Activated naive CD4-positive, alpha-beta T cell treated with anti-CD3 and anti-CD28 coated beads for 36 hours (primary cell): ENCODE results near the gene MDN1. TPM values are rescaled to one million over a fixed set of nuclear protein-coding genes. Genes with fewer than 3 reads are reported as not detected.
"Not testable (repeated sequence)": the region's sequence is repeated elsewhere in the genome, so short reads cannot be mapped to it uniquely, and the experiment has no call there.

ENCODE experiments used
- CTCF ChIA-PET: fragments of 350-600 bp; sonication (Branson Sonifier 250); formaldehyde crosslinking; loops from one replicate; lab custom pipeline; 2021; ENCODE audit warnings: antibody characterized with exemption; lab: Charles Lee
- DNase-seq: peaks from one replicate; pipeline ENCODE4 v3.0.0-alpha.2; 2020
- H3K27ac Mint-ChIP-seq: one replicate; pipeline ENCODE4 v1.8.0; 2021; ENCODE audit warnings: mild to moderate bottlenecking, mixed read lengths
- H3K27me3 Mint-ChIP-seq: one replicate; pipeline ENCODE4 v1.8.0; 2021; ENCODE audit warnings: low read depth, mixed read lengths
- H3K36me3 Mint-ChIP-seq: one replicate; pipeline ENCODE4 v1.8.0; 2021; ENCODE audit warnings: low read depth, mixed read lengths
- H3K4me1 Mint-ChIP-seq: one replicate; pipeline ENCODE4 v1.8.0; 2021; ENCODE audit warnings: low read depth, mixed read lengths
- H3K4me3 Mint-ChIP-seq: one replicate; pipeline ENCODE4 v1.8.0; 2021; ENCODE audit warnings: mild to moderate bottlenecking, moderate library complexity, mixed read lengths
- H3K9me3 Mint-ChIP-seq: one replicate; pipeline ENCODE4 v1.8.0; 2021; ENCODE audit warnings: mixed read lengths
- intact Hi-C: fragments of 100-400 bp; cut with micrococcal nuclease; formaldehyde crosslinking; loops from one replicate; pipeline ENCODE4 v1.15.1; 2023
- total RNA-seq, 2 experiments: library from RNA; stranded (reverse); gene quantifications; one replicate each; pipeline ENCODE4 v1.2.3, GENCODE V29; 2021

MDN1 gene
- total RNA-seq, 2 experiments from 2014 or later: 42.1 to 52.1 TPM

GRCh38 chr6:89637960-89638319, 181.7 kb downstream of the MDN1 start:
- Mint-ChIP-seq H3K36me3 (peaks cover 32% of the 10 kb centered on the region), H3K4me3 (peak overlapping the region; percentile 83), H3K4me1 (peaks cover 28% of the 10 kb centered on the region), H3K27ac (peak overlapping the region; percentile 96), H3K9me3 (no peaks in the 10 kb centered on the region), H3K27me3 (no peaks in the 10 kb centered on the region)
- CTCF ChIA-PET: interaction anchor here (0.5 to 2.0 kb wide), 7 partner anchors 22 to 1941 kb away, joined by 3 to 9 read pairs (median 3); partner anchors contain the start of gene ANKRD6
- intact Hi-C loops: loop anchor here (1.0 to 5.0 kb wide), 12 partner anchors 41 to 949 kb away; partner anchors contain the start of genes ANKRD6, CASP8AP2, MAP3K7 and MDN1
- no peak for DNase-seq

GRCh38 chr6:89636412-89636811, 183.2 kb downstream of the MDN1 start:
- DNase-seq, H3K4me3 Mint-ChIP-seq, H3K27ac Mint-ChIP-seq, H3K9me3 Mint-ChIP-seq, H3K27me3 Mint-ChIP-seq, CTCF ChIA-PET: not testable (repeated sequence)
- Mint-ChIP-seq H3K36me3 (peaks cover 30% of the 10 kb centered on the region), H3K4me1 (peaks cover 28% of the 10 kb centered on the region)
- intact Hi-C loops: loop anchor here (5.0 kb wide), 2 partner anchors 156 to 656 kb away; no protein-coding TSS in a partner anchor

- Mint-ChIP-seq H3K27ac (no peak overlapping the region), H3K27me3 (no peaks in the 10 kb centered on the region), H3K4me3 (no peak overlapping the region), H3K36me3 (peaks cover 10% of the 10 kb centered on the region), H3K9me3 (no peaks in the 10 kb centered on the region), H3K4me1 (peaks cover 2% of the 10 kb centered on the region)
- intact Hi-C loops: no loop called here
- DNase-seq: no peak
- CTCF ChIA-PET: no interaction called here
Measured at GRCh38 chr6:89630488-89630887, 189.1 kb downstream of the MDN1 start.

GRCh38 chr6:89623749-89624148, 195.8 kb downstream of the MDN1 start:
- no peak overlapping the region for H3K27ac Mint-ChIP-seq
- no peak for DNase-seq
- no peak overlapping the region for H3K4me3 Mint-ChIP-seq
- CTCF ChIA-PET: no interaction called here
- H3K4me1 Mint-ChIP-seq: no peaks in the 10 kb centered on the region
- intact Hi-C loops: no loop called here
- H3K9me3 Mint-ChIP-seq: no peaks in the 10 kb centered on the region
- no peaks in the 10 kb centered on the region for H3K27me3 Mint-ChIP-seq
- H3K36me3 Mint-ChIP-seq: peaks cover 1% of the 10 kb centered on the region

- no peaks in the 10 kb centered on the region for H3K4me1 Mint-ChIP-seq
- H3K4me3 Mint-ChIP-seq: no peak overlapping the region
- DNase-seq: no peak
- intact Hi-C loops: loop anchor here (10.0 kb wide), 1 partner anchor 495 kb away; no protein-coding TSS in a partner anchor
- H3K27ac Mint-ChIP-seq: no peak overlapping the region
- no peaks in the 10 kb centered on the region for H3K36me3 Mint-ChIP-seq
- H3K27me3 Mint-ChIP-seq: no peaks in the 10 kb centered on the region
- CTCF ChIA-PET: interaction anchor here (0.6 to 1.2 kb wide), 2 partner anchors 247 to 314 kb away, joined by 3 read pairs; no protein-coding TSS in a partner anchor
- H3K9me3 Mint-ChIP-seq: no peaks in the 10 kb centered on the region
Measured at GRCh38 chr6:89619567-89619966, 200.0 kb downstream of the MDN1 start.

GRCh38 chr6:89618026-89618425, 201.6 kb downstream of the MDN1 start:
- Mint-ChIP-seq H3K4me3 (no peak overlapping the region), H3K36me3 (no peaks in the 10 kb centered on the region), H3K4me1 (no peaks in the 10 kb centered on the region), H3K9me3 (no peaks in the 10 kb centered on the region), H3K27ac (no peak overlapping the region), H3K27me3 (no peaks in the 10 kb centered on the region)
- intact Hi-C loops: loop anchor here (10.0 kb wide), 1 partner anchor 493 kb away; no protein-coding TSS in a partner anchor
- DNase-seq: no peak
- CTCF ChIA-PET: interaction anchor here (0.6 to 1.7 kb wide), 2 partner anchors 27 to 186 kb away, joined by 3 to 4 read pairs; partner anchors contain the start of gene ANKRD6

- no peaks in the 10 kb centered on the region for H3K36me3 Mint-ChIP-seq
- CTCF ChIA-PET: interaction anchor here (1.7 kb wide), 1 partner anchor 184 kb away, joined by 4 read pairs; the partner anchor contains the start of gene ANKRD6
- no peak overlapping the region for H3K4me3 Mint-ChIP-seq
- intact Hi-C loops: loop anchor here (10.0 kb wide), 1 partner anchor 492 kb away; no protein-coding TSS in a partner anchor
- H3K9me3 Mint-ChIP-seq: no peaks in the 10 kb centered on the region
- no peak for DNase-seq
- H3K27me3 Mint-ChIP-seq: no peaks in the 10 kb centered on the region
- H3K27ac Mint-ChIP-seq: no peak overlapping the region
- H3K4me1 Mint-ChIP-seq: no peaks in the 10 kb centered on the region
Measured at GRCh38 chr6:89616531-89616930, 203.1 kb downstream of the MDN1 start.

GRCh38 chr6:89615882-89616281, 203.7 kb downstream of the MDN1 start:
- no peak overlapping the region for H3K27ac Mint-ChIP-seq
- no peaks in the 10 kb centered on the region for H3K27me3 Mint-ChIP-seq
- no peak for DNase-seq
- intact Hi-C loops: loop anchor here (10.0 kb wide), 1 partner anchor 491 kb away; no protein-coding TSS in a partner anchor
- no peaks in the 10 kb centered on the region for H3K9me3 Mint-ChIP-seq
- H3K4me3 Mint-ChIP-seq: no peak overlapping the region
- CTCF ChIA-PET: no interaction called here
- H3K4me1 Mint-ChIP-seq: no peaks in the 10 kb centered on the region
- no peaks in the 10 kb centered on the region for H3K36me3 Mint-ChIP-seq

GRCh38 chr6:89613790-89614189, 205.8 kb downstream of the MDN1 start:
- intact Hi-C loops: loop anchor here (10.0 kb wide), 1 partner anchor 489 kb away; no protein-coding TSS in a partner anchor
- Mint-ChIP-seq H3K4me1 (no peaks in the 10 kb centered on the region), H3K4me3 (no peak overlapping the region), H3K9me3 (no peaks in the 10 kb centered on the region), H3K27ac (no peak overlapping the region), H3K36me3 (no peaks in the 10 kb centered on the region), H3K27me3 (no peaks in the 10 kb centered on the region)
- no peak for DNase-seq
- CTCF ChIA-PET: interaction anchor here (1.1 to 1.9 kb wide), 3 partner anchors 182 to 248 kb away, joined by 4 to 11 read pairs (median 10); no protein-coding TSS in a partner anchor

- no peak overlapping the region for H3K27ac Mint-ChIP-seq
- no peaks in the 10 kb centered on the region for H3K4me1 Mint-ChIP-seq
- H3K27me3 Mint-ChIP-seq: no peaks in the 10 kb centered on the region
- intact Hi-C loops: loop anchor here (10.0 kb wide), 1 partner anchor 487 kb away; no protein-coding TSS in a partner anchor
- no peak for DNase-seq
- CTCF ChIA-PET: interaction anchor here (1.3 to 5.6 kb wide), 5 partner anchors 14 to 244 kb away, joined by 3 to 43 read pairs (median 11); partner anchors contain the start of gene ANKRD6
- no peaks in the 10 kb centered on the region for H3K36me3 Mint-ChIP-seq
- H3K4me3 Mint-ChIP-seq: no peak overlapping the region
- no peaks in the 10 kb centered on the region for H3K9me3 Mint-ChIP-seq
Measured at GRCh38 chr6:89612121-89612520, 207.5 kb downstream of the MDN1 start.

- DNase-seq: no peak
- H3K4me3 Mint-ChIP-seq: no peak overlapping the region
- H3K4me1 Mint-ChIP-seq: no peaks in the 10 kb centered on the region
- H3K36me3 Mint-ChIP-seq: no peaks in the 10 kb centered on the region
- no peak overlapping the region for H3K27ac Mint-ChIP-seq
- intact Hi-C loops: loop anchor here (10.0 kb wide), 1 partner anchor 487 kb away; no protein-coding TSS in a partner anchor
- H3K27me3 Mint-ChIP-seq: no peaks in the 10 kb centered on the region
- CTCF ChIA-PET: interaction anchor here (1.0 to 5.6 kb wide), 4 partner anchors 13 to 255 kb away, joined by 4 to 43 read pairs (median 20); partner anchors contain the start of gene ANKRD6
- H3K9me3 Mint-ChIP-seq: no peaks in the 10 kb centered on the region
Measured at GRCh38 chr6:89611666-89612065, 207.9 kb downstream of the MDN1 start.

GRCh38 chr6:89610149-89610642, 209.4 kb downstream of the MDN1 start:
- Mint-ChIP-seq H3K27me3 (no peaks in the 10 kb centered on the region), H3K36me3 (no peaks in the 10 kb centered on the region), H3K4me1 (no peaks in the 10 kb centered on the region), H3K27ac (no peak overlapping the region), H3K4me3 (no peak overlapping the region), H3K9me3 (no peaks in the 10 kb centered on the region)
- DNase-seq: peak; percentile 84
- CTCF ChIA-PET: interaction anchor here (0.7 to 5.6 kb wide), 19 partner anchors 12 to 309 kb away, joined by 3 to 43 read pairs (median 4); partner anchors contain the start of genes ANKRD6 and LYRM2
- intact Hi-C loops: loop anchor here (1.0 to 10.0 kb wide), 4 partner anchors 177 to 628 kb away; partner anchors contain the start of gene ANKRD6
